Medulla oblongata (tissue), 1 donor: ENCODE results near the gene CCDC154.
"Not testable (repeated sequence)": the region's sequence is repeated elsewhere in the genome, so short reads cannot be mapped to it uniquely, and the experiment has no call there.

Source experiments
- DNase-seq: peaks from one replicate; pipeline ENCODE4 v3.0.0-alpha.2; 2015; ENCODE audit errors: extremely low spot score

CCDC154 gene

DNA sequence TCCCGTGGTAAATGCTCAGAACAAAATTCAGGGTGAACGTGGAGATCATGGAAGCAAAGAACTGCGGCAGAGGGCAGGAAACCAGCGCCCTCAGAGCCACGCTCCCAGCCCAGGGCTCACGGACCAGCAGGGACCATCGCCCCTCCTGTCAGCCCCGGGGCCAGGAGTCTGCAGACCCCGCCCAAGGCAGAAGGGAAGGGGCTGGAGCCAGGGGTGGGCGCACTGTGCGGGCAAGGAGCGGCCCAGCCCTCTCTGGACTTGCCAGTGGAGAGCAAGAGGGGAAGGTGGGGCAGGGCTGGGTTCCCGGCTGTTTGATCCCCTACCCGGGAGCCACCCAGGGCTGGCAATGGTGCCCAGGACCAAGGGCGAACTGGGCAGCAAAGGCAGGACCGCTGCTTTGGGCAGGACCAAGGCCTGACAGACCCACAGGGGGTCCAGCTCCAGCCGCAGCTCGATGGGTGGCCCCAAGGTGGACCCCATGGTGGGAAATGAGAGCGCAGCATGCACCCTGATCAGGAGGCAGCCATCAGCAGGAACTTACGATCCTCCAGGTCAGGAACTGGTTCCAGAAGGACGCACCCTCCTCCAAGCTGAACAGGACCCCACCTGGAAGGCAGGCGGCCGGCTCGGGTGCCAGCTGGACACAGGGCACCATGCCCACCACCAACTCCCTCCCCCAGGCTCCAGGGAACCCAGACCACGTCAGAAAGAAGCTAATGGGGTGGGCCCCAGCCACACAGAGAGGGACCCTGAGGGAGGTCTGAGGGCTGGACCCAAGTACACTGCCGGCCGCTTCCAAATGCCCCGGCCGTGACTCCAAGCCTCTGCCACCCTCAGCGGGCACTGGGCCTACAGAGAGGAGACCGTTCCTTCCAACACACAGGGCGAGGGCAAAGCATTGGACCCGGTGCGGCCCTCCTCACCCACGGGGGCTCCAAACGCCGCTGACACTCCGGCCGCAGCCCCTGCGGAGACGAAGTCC lies 11.1 kb upstream of the CCDC154 start:
- no peak for DNase-seq

DNA sequence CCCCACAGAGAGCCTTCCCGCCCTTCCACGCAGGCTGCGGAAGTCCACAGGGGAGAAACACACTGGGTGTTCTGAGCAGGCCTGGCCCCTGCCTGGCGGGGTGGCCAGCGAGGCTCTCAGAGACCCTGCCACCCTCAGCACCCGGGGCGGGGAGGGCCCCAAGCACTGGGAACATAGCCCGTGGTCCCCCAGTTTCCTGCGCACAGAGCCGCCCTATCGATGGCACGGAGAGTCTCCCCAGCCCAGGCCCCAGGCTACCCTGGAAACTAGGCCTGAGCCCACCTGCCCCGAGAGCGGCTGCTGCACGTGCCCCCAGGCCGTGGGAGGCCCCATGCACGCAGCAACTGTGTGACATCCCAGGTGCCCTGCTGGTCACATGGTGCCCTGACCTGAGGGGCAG lies 10.2 kb upstream of the CCDC154 start:
- DNase-seq: no peak

DNA sequence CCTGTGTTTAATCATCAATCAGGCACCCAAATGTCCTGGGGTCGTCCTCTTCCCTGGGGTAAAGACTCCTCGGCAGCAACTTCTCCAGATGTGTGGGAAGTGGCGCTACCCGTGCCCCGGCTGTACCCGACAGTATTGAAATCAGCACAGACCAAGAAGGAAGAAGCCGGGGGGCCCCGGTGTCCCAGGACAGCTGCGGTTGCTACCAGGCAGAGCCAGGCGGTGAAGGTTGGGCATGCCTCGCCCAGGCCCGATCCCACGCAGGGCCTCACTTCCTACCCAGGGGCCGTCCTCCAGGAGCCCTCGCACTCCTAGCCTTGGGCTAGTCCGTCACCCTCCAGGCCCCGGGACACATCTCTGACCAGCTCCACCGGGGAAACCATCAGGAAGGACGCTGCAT lies 9.0 kb upstream of the CCDC154 start:
- DNase-seq: no peak

DNA sequence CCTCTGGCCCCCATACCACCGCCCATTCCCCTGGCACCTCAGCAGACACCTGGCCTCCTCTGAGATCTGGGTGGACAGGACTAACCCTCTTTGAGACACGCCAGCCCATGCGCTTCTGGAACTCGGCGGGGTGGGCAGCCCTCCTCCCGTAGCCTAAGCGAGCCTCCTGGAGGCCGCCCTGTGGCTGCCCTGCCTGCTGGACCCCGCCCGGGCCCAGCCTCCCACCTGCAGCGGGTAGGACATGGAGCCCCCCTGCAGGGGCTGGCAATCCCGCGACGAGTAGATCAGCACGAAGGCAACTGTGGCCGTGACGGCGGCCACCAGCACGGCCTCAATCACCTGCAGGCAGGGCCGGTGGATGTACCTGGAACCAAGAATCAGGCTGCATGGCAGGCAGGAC lies 8.2 kb upstream of the CCDC154 start:
- DNase-seq: no peak

DNA sequence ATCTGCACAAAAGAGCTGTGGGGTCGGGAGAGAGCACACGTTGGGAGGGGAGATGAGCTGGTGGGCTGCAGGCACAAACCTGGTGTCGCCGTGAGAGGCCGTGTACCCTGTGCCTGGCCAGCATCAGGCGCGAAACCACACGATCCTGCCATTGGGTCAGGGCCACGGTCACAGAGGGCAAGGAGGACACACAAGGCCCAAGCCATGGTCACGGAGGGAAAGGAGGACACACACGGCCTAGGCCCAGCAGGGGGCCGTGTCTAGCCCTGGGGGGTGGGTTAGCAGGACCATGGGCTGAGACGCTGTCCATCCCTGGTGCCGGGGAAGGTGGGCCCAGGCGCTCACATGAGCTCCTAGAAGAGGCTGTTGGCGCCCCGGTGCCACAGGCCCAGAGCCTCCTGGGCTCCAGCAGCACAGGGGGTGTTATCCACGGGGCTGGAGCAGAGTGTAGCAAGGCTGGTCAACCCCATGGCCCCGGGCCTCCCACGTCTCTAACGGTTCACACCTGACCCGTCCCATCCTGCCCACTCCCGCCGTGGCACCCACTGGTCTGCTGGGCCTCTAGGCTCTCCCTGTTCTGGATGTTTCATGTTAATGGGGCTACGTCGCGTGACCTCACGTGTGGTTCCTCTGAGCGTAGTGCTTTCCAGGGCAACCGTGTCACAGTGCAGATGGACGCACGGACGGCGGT lies 7.5 kb upstream of the CCDC154 start:
- DNase-seq: no peak

DNA sequence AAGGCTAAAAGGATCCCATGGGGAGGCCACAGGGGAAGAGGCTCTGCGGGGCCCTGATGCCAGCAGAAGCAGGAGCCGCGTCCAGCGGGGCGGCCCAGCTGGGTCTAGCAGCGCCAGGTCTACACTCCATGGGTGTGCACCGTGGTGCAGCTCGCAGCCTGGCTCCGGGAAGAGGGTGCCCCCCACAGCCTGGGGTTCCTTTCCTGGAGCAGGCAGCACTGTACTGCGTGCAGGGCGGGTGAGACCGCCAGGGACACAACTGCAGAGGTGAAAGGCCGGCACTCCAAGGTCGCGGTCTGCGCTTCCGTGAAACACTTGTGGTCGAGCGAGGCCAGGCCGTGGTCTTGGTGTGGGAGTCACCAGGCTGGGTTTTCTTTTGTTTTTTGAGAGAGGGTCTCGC lies 6.5 kb upstream of the CCDC154 start:
- no peak for DNase-seq

DNA sequence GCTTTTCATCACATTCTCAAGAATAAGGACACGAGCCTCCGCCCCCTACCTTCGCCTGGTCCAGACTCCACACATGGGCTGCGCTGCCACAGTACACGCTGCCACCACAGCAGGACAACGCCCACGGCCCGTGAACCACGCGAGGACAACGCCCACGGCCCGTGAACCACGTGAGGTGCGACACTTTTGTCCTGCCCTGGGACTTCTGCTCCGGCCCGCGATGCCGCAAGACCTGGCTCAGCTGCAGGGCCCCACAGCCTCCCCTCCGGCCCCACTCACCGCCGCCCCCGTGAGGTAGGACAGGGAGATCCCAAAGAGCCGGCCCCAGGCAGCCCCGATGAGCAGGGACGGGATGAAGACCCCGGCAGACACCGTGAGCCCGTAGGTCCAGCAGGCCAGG lies 5.9 kb upstream of the CCDC154 start:
- no peak for DNase-seq

DNA sequence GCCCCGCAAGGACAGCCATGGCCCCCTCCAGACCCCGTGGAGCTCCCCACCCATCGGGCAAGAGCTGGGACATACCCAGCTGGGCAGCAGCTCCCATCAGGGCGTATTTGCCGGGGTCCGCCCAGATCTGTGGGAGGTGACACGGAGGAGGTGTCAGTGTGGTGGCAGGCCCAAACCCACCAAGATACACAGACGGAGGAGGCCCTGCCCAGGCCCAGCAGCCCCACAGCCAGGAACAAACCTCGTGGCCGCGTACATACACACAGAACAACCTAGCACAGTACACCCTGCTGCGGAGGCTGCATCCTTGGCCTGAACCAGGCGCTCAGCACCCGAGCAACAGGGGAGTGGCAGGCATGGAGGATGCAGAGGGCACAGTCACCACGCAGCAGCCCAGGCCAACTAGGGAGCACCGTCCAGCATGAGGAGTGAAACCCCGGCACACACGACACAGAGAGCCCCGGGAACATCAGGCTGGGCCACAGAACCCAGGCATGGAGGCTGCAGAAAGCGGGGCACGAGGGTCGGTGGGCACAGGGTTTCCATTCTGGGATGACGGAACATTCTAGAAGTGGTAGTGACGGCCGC lies 4.9 kb upstream of the CCDC154 start:
- DNase-seq: no peak

DNA sequence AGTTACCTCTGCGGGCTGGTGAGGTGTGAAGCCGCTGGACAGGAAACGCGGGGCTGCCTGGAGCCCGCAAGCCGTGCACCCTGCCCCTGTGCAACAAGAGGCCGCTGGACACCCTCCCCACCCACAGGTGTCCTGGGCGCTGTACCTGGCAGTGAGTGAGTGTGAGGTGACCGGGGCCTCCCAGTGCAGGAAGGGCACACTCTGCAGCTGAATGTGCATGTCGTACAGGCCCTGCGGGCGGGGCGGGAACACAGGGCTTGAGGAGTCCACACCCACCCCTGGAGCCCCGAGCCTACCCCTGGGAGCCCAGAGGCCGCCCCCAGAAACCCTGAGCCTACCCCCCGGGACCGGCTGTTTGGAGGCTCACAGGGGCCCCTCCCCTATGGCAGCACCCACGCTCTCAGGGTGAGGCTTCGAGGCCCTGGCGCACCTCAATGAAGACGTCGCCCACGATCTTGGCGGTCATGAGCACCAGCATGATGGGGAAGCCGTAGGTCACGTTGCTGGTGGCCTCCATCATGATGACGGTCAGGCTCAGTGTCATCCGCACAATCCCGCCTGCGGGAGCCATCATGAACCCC lies 4.3 kb upstream of the CCDC154 start:
- DNase-seq: no peak

DNA sequence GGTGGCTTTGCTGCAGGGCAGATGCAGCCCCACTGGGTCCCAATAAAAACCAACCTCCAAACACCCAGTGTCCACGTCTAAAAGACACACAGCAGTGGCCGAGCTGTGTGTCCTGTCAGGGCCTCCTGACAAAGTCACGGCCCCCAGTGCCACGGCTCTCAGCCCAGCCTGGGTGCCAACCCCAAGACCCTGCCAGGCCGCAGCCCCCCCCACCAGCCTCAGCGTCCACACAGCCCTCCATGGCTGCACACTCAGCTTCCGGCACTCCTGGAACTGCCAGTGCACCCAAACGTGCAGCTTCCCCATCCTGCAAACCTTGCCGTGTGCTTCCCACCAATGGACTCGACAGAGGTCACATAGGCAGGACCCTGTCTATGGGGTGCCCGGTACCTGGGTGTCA lies 3.6 kb upstream of the CCDC154 start:
- no peak for DNase-seq

DNA sequence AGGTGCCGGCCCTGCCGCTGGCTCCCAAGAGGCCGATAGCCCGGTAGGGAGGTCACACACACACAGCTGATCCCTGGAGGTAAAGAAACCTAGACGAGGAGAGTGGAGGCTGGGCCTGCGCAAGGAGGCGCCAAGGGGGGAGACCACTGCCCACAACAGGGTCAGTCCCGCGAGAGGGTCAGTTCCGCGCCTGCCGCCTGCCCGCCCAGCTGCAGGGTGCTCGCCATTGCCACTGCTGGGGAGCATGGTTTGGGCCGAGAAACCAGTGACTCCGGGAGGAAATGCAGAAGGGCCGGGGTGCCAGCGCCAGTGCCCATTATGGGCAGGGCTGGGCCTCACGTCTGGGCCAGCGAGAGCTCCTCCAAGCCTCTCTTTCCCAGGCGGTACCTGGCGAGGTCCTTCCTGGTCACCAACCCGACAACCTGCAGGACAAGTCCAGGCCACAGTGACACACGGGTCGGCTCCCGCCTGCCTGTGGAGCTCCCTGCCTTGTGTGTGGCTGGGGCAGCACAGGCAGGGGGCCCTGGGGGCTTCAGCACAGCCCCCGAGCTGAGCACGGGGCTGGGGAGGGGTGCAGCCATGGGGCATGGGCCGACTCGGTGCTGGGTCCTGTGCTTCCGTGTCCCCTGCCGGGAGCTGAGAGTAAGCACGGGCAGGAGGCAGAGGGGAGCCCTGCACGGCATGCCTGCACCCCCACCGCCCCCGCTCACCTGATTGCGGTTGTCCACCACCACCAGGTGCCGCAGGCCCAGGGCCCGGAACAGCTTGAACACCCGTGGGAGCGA lies 2.1 kb upstream of the CCDC154 start:
- DNase-seq: no peak

DNA sequence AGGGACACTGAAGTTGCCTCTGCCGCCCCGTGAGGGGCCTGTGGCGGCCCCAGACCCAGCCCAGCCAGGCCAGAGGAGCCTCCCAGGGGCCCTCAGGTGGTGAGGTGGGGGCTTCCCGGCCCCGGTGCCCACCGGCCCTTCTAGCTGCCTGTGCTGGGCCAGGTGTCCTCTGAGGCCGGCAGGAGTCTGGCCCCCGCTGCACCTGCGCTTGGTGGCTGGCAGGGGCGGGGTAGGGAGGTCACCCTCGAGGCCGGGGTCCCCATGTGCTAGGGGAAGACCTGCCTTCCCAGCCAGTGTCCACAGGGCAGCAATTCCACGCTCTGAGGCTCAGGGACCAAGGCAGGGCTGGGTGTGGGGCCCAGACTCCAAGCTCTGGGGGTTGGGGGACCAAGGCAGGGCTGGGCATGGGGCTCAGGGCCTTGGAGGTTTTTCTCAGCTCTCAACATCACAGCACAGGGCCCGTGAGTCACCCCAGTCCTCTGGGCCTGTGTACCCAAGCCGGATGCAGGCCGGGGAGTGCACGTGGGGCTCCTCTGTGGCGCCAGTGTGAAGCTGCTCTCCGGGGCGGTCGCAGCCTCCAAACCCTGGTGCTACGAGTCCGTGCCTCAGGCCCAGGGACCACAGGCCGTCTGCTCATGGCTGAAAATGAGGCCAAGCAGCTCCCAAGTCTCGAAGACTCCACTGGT lies 1.3 kb upstream of the CCDC154 start:
- DNase-seq: no peak

DNA sequence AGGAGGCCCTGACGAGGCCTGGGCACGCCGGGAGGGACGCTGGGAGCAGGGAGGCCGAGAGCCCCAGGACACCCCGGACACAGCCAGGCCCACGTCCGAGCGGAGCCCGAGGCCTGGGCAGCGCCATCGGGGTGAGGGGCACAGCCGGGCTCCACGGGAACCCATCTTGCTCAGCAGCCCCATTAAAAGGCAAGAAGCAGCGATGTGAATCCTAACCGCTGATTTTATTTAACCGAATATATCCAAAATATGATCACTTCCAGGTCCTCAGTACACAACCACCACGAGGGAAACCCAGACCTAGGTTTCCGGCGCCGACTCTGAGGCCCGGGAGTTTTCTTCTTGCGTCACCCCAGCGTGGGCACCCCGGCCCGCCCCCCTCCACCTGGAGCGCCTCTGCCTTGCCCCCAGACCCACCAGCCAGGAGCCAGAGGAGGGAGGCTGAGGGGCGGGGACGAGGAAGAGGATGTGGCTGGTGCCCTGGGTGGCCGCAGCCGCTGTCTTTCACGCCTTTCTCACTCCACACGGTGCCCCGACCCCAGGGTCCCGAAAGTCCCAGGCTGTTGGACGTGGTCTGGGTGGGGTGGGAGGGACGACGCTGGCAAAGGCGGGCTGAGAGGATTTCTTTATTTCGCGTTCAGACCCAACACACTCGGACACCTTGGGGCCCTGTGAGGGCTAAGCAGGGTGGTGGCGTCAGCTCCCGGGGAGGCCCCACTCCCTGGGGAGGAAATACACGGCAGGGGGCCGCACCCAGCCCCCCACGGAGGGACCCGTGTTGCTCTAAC lies 568 bp upstream of the CCDC154 start:
- DNase-seq: no peak

DNA sequence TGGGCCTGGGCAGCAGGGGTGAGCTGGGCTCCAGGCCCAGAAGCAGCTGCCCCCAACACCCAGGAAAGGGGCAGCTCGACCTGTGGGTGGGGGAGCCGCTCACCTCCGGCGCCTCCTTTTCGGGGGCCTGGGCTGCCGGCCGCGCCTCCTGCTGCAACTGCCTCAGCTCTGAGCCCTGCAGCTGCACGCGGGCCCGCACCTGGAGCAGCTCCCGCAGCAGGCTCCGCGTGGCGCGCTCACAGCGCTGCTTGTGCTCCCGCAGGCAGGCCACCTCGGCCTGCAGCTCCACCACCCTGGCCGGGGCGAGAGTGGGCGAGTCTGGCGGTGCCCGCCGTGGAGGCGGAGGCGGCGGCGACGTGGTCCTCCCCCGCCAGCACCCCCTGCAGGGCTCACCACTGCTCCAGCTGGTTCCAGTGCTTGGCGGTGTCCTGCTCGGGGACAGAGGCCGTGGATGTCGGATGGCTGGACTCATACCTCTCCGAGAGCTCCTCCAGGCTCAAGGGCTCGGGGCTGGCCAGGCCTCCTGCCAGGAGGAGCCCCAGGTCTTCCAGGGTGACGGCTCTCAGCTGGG lies 868 bp downstream of the CCDC154 start:
- DNase-seq: no peak

DNA sequence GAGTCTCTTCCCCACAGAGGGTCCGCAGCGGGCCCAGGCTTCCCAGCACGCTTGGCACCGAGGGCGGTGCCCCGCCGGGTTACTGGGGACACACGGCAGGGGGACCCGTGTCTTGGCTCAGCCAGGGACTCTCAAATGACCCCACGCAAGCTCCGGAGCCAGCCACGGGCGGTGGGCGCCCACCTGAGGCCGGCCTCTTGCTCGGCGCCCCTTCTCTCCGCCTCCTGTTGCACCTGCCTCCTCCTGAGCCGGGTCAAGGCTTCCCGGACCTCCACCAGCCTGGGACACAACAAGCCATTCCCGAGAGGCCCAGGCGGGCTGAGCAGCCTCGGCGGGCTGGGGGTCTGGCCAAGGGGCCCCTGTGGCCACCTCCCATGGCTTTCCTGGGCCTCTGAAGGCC lies 1.7 kb downstream of the CCDC154 start:
- DNase-seq: no peak

DNA sequence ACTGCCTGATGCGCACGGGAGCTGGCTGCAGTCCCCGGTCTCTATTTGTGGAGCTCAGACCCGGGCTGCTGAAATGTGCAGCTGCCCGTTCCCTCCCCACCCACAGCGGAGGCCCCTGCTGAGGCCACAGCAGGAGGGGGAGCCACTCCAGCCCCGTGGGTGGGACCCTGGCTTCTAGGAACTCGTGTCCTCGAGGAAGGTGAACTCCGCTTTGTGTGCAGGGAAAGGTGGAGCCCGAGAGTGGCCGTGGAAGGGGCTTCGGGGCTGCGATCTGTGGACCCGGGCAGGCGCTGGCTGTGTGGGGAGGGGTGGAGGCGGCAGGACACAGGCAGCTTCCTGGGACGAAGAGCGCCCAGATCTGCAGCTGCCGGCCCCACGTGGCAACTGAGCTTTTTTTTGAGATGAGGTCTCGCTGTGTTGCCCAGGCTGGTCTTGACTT lies 2.9 kb downstream of the CCDC154 start:
- DNase-seq: no peak

DNA sequence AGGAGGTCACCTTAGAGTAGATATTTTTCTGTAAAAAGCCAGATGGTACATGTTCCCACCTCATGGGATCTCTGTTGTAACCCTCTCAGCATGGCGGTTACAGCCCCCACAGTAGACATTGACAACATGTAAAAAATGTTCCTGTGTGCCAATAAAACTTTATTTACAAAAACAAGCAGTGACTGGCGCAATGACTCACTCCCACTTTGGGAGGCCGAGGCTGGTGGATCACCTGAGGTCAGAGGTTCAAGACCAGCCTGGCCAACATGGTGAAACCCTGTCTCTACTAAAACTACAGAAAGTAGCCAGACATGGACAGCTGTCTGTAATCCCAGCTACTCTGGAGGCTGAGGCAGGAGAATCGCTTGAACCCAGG lies 4.7 kb downstream of the CCDC154 start:
- not testable (repeated sequence) for DNase-seq

DNA sequence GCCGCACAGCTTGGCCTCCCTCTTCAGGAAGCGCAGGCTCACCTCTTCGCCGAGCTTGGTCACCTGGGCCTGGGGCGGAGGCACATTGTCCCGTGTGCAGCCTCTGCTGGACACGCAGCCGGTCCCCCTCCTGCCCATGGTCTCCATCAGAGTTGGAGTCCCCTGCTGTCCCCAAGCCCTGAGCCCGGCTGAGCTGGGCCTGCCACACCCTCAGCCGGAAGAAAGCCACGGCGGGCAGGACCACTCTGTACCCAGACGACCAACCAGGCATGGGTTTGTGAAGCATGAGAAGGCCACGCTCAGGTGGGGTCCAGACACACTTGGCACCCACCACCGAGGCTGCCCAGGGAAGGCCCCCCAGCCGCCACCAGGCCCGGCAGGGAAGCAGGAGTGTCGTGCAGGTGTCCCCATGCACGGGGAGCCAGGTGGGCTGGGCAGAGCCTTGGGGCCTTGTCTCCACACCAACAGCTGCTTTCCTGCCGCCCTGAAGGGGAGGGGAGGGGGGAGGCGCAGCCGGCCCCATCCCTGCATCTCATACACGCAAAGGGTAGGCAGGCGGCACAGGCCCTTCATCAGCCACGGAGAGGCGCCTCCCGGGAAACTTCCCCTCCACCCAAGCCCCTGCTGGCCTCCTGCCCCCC lies 5.2 kb downstream of the CCDC154 start:
- no peak for DNase-seq
